ENCODE results near the gene ZNF423. TPM values are rescaled to one million over a fixed set of nuclear protein-coding genes. Genes with fewer than 3 reads are reported as not detected.

Gene ZNF423
- total and polyA plus RNA-seq, 2 donors, result 0.52 to 1.6 TPM

GRCh38 chr16:49486400-49486799, 369.5 kb downstream of the ZNF423 start:
- Histone ChIP-seq H3K27me3 (ENCODE audit: control insufficient read depth in 2 of 2, insufficient read depth in 1 of 2, low read length in 1 of 2) (peaks cover 0 to 7% of the 10 kb centered on the region in 2 donors), H3K36me3 (ENCODE audit: control insufficient read depth in 2 of 2, insufficient read depth in 2 of 2, low read length in 1 of 2) (no peaks in the 10 kb centered on the region), H3K4me3 (ENCODE audit: low read length in 2 of 2) (no peak overlapping the region), H3K27ac (ENCODE audit: low read depth in 1 of 2, low read length in 1 of 2) (no peak overlapping the region), H3K4me1 (ENCODE audit: control insufficient read depth in 2 of 2, insufficient read depth in 2 of 2, low read length in 2 of 2) (peaks cover 6 to 11% of the 10 kb centered on the region in 2 donors), H3K9me3 (ENCODE audit: control insufficient read depth in 2 of 2, insufficient read depth in 1 of 2, low read length in 1 of 2) (no peaks in the 10 kb centered on the region)
- 98% methylated on average over 2 of the region's 2 CpGs for WGBS
- DNase-seq (ENCODE audit: low read depth in 6 of 9, low spot score in 9 of 9), result no peak

GRCh38 chr16:49485663-49486062, 370.2 kb downstream of the ZNF423 start:
- Histone ChIP-seq H3K4me1 (ENCODE audit: control insufficient read depth in 2 of 2, insufficient read depth in 2 of 2, low read length in 2 of 2) (peaks cover 6 to 11% of the 10 kb centered on the region in 2 donors), H3K4me3 (ENCODE audit: low read length in 2 of 2) (no peak overlapping the region), H3K27ac (ENCODE audit: low read depth in 1 of 2, low read length in 1 of 2) (no peak overlapping the region), H3K9me3 (ENCODE audit: control insufficient read depth in 2 of 2, insufficient read depth in 1 of 2, low read length in 1 of 2) (no peaks in the 10 kb centered on the region), H3K36me3 (ENCODE audit: control insufficient read depth in 2 of 2, insufficient read depth in 2 of 2, low read length in 1 of 2) (no peaks in the 10 kb centered on the region), H3K27me3 (ENCODE audit: control insufficient read depth in 2 of 2, insufficient read depth in 1 of 2, low read length in 1 of 2) (peaks cover 0 to 7% of the 10 kb centered on the region in 2 donors)
- no peak for DNase-seq (ENCODE audit: low read depth in 6 of 9, low spot score in 9 of 9)

- no peak overlapping the region for H3K4me3 ChIP-seq (ENCODE audit: low read length in 2 of 2)
- 97% methylated on average over 8 of the region's 8 CpGs for WGBS
Measured at GRCh38 chr16:49484936-49485335, 371.0 kb downstream of the ZNF423 start.

DNA sequence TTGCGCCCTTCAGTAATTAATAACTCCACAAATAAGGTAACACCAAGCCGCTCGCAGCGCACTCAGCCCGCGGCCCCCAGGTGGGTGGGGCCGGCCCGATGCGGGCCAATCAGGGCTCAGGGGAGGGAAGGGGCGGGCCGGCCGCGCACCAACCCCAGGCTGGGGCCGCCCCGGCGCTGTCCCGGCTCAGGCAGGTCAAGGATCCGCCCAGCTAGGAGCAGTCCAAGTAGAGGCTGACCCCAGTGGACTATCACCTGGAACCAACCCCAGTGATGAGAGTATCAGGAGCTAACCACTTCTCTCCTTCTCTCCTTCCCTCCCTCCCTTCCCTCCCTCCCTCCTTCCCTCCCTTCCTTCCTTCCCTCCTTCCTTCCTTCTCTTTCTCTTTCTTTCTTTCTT, 371.5 kb downstream of the ZNF423 start:
- Histone ChIP-seq H3K27me3 (ENCODE audit: control insufficient read depth in 2 of 2, insufficient read depth in 1 of 2, low read length in 1 of 2) (peaks cover 0 to 7% of the 10 kb centered on the region in 2 donors), H3K4me1 (ENCODE audit: control insufficient read depth in 2 of 2, insufficient read depth in 2 of 2, low read length in 2 of 2) (peaks cover 6 to 11% of the 10 kb centered on the region in 2 donors), H3K9me3 (ENCODE audit: control insufficient read depth in 2 of 2, insufficient read depth in 1 of 2, low read length in 1 of 2) (no peaks in the 10 kb centered on the region), H3K4me3 (ENCODE audit: low read length in 2 of 2) (no peak overlapping the region), H3K36me3 (ENCODE audit: control insufficient read depth in 2 of 2, insufficient read depth in 2 of 2, low read length in 1 of 2) (no peaks in the 10 kb centered on the region), H3K27ac (ENCODE audit: low read depth in 1 of 2, low read length in 1 of 2) (no peak overlapping the region)
- peak in 2 of 9 donors; percentile 58 to 65 for DNase-seq (ENCODE audit: low read depth in 6 of 9, low spot score in 9 of 9)
- WGBS, result 7% methylated on average over 18 of the region's 18 CpGs

More at GRCh38 chr16:49484936-49485335, 371.0 kb downstream of the ZNF423 start:
- peaks cover 0 to 7% of the 10 kb centered on the region in 2 donors for H3K27me3 ChIP-seq (ENCODE audit: control insufficient read depth in 2 of 2, insufficient read depth in 1 of 2, low read length in 1 of 2)
- H3K27ac ChIP-seq (ENCODE audit: low read depth in 1 of 2, low read length in 1 of 2), result no peak overlapping the region
- DNase-seq (ENCODE audit: low read depth in 6 of 9, low spot score in 9 of 9), result no peak
- H3K9me3 ChIP-seq (ENCODE audit: control insufficient read depth in 2 of 2, insufficient read depth in 1 of 2, low read length in 1 of 2), result no peaks in the 10 kb centered on the region
- H3K36me3 ChIP-seq (ENCODE audit: control insufficient read depth in 2 of 2, insufficient read depth in 2 of 2, low read length in 1 of 2), result no peaks in the 10 kb centered on the region
- peaks cover 6 to 11% of the 10 kb centered on the region in 2 donors for H3K4me1 ChIP-seq (ENCODE audit: control insufficient read depth in 2 of 2, insufficient read depth in 2 of 2, low read length in 2 of 2)

- H3K9me3 ChIP-seq (ENCODE audit: control insufficient read depth in 2 of 2, insufficient read depth in 1 of 2, low read length in 1 of 2), result no peaks in the 10 kb centered on the region
- peaks cover 0 to 7% of the 10 kb centered on the region in 2 donors for H3K27me3 ChIP-seq (ENCODE audit: control insufficient read depth in 2 of 2, insufficient read depth in 1 of 2, low read length in 1 of 2)
- peaks cover 6 to 11% of the 10 kb centered on the region in 2 donors for H3K4me1 ChIP-seq (ENCODE audit: control insufficient read depth in 2 of 2, insufficient read depth in 2 of 2, low read length in 2 of 2)
- DNase-seq (ENCODE audit: low read depth in 6 of 9, low spot score in 9 of 9), result no peak
- WGBS, result 72% methylated on average over 22 of the region's 22 CpGs
- no peak overlapping the region for H3K27ac ChIP-seq (ENCODE audit: low read depth in 1 of 2, low read length in 1 of 2)
- no peak overlapping the region for H3K4me3 ChIP-seq (ENCODE audit: low read length in 2 of 2)
- no peaks in the 10 kb centered on the region for H3K36me3 ChIP-seq (ENCODE audit: control insufficient read depth in 2 of 2, insufficient read depth in 2 of 2, low read length in 1 of 2)
Measured at GRCh38 chr16:49483651-49484450, 372.1 kb downstream of the ZNF423 start.

DNA sequence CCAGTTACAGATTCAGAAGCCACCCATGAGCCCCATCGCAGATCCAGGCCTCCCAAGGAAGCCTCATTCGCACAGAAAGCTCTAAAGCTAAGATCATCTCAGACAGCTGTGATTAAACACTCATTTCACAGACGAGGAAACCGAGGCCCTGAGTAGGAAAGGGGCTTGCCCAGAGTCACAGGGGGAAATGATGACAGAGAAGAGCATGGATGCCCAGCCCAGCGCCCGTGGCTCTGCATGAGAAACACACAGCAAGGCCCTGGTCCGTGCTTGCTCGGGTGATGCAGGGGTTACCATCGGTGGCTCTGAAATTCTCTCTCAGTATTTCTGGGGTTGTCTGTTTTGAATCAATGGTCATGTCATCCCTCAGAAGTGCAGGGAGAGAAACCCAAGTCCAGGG, 372.7 kb downstream of the ZNF423 start:
- Histone ChIP-seq H3K9me3 (ENCODE audit: control insufficient read depth in 2 of 2, insufficient read depth in 1 of 2, low read length in 1 of 2) (no peaks in the 10 kb centered on the region), H3K27me3 (ENCODE audit: control insufficient read depth in 2 of 2, insufficient read depth in 1 of 2, low read length in 1 of 2) (peaks cover 0 to 7% of the 10 kb centered on the region in 2 donors), H3K36me3 (ENCODE audit: control insufficient read depth in 2 of 2, insufficient read depth in 2 of 2, low read length in 1 of 2) (no peaks in the 10 kb centered on the region), H3K4me3 (ENCODE audit: low read length in 2 of 2) (no peak overlapping the region), H3K4me1 (ENCODE audit: control insufficient read depth in 2 of 2, insufficient read depth in 2 of 2, low read length in 2 of 2) (peaks cover 6 to 11% of the 10 kb centered on the region in 2 donors), H3K27ac (ENCODE audit: low read depth in 1 of 2, low read length in 1 of 2) (no peak overlapping the region)
- 97% methylated on average over 9 of the region's 9 CpGs for WGBS
- DNase-seq (ENCODE audit: low read depth in 6 of 9, low spot score in 9 of 9), result no peak

GRCh38 chr16:49482690-49483089, 373.2 kb downstream of the ZNF423 start:
- peaks cover 0 to 7% of the 10 kb centered on the region in 2 donors for H3K27me3 ChIP-seq (ENCODE audit: control insufficient read depth in 2 of 2, insufficient read depth in 1 of 2, low read length in 1 of 2)
- H3K27ac ChIP-seq (ENCODE audit: low read depth in 1 of 2, low read length in 1 of 2), result no peak overlapping the region
- H3K4me3 ChIP-seq (ENCODE audit: low read length in 2 of 2), result no peak overlapping the region
- DNase-seq (ENCODE audit: low read depth in 6 of 9, low spot score in 9 of 9), result peak in 1 of 9 donors; percentile 36
- no peaks in the 10 kb centered on the region for H3K9me3 ChIP-seq (ENCODE audit: control insufficient read depth in 2 of 2, insufficient read depth in 1 of 2, low read length in 1 of 2)
- H3K36me3 ChIP-seq (ENCODE audit: control insufficient read depth in 2 of 2, insufficient read depth in 2 of 2, low read length in 1 of 2), result no peaks in the 10 kb centered on the region
- peaks cover 6 to 11% of the 10 kb centered on the region in 2 donors for H3K4me1 ChIP-seq (ENCODE audit: control insufficient read depth in 2 of 2, insufficient read depth in 2 of 2, low read length in 2 of 2)
- 24% methylated on average over 8 of the region's 8 CpGs for WGBS

DNA sequence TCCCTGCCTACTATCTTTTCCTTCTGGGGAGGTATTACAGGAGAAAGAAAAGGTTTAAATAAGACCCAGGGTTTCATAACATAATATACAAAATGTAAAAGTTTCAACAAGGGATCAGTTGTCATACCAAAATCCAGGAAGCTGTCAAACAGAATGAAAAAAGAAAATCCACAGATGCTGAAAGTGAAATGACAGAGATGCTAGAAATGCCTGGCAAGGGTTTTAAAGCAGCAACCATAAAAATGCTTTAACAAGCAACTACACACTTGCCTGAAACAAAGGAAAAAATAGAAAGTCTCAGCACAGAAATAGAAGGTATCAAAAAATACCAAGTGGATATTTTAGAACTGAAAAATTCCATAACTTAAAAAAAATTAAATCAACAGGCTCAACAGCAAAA, 377.3 kb downstream of the ZNF423 start:
- Histone ChIP-seq H3K4me1 (ENCODE audit: control insufficient read depth in 2 of 2, insufficient read depth in 2 of 2, low read length in 2 of 2) (peaks cover 6 to 8% of the 10 kb centered on the region in 2 donors), H3K4me3 (ENCODE audit: low read length in 2 of 2) (no peak overlapping the region), H3K36me3 (ENCODE audit: control insufficient read depth in 2 of 2, insufficient read depth in 2 of 2, low read length in 1 of 2) (no peaks in the 10 kb centered on the region), H3K27me3 (ENCODE audit: control insufficient read depth in 2 of 2, insufficient read depth in 1 of 2, low read length in 1 of 2) (peaks cover 0 to 2% of the 10 kb centered on the region in 2 donors), H3K9me3 (ENCODE audit: control insufficient read depth in 2 of 2, insufficient read depth in 1 of 2, low read length in 1 of 2) (no peaks in the 10 kb centered on the region), H3K27ac (ENCODE audit: low read depth in 1 of 2, low read length in 1 of 2) (no peak overlapping the region)
- DNase-seq (ENCODE audit: low read depth in 6 of 9, low spot score in 9 of 9), result no peak

DNA sequence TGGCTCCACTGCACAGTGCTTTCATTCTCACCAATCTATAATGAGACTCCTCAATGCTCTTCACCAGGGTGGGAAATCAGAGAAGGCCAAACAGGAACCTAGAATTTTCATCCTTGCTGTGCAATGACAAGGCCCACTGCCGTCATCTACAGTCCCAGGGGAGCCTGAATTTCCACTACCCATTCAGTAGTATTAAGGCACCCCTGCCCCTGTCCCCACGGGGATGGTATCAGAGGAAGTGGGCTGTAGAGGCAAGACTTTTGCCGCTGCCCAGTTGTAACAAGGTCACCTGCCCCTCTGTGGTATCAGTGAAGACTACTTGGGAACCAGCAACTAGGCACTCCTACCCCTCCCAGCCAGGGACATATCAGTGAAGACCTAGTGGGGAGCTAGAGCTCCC, 377.8 kb downstream of the ZNF423 start:
- no peaks in the 10 kb centered on the region for H3K36me3 ChIP-seq (ENCODE audit: control insufficient read depth in 2 of 2, insufficient read depth in 2 of 2, low read length in 1 of 2)
- H3K9me3 ChIP-seq (ENCODE audit: control insufficient read depth in 2 of 2, insufficient read depth in 1 of 2, low read length in 1 of 2), result no peaks in the 10 kb centered on the region
- no peak for DNase-seq (ENCODE audit: low read depth in 6 of 9, low spot score in 9 of 9)
- WGBS, result 94% methylated on average over 3 of the region's 3 CpGs
- peaks cover 0 to 1% of the 10 kb centered on the region in 2 donors for H3K27me3 ChIP-seq (ENCODE audit: control insufficient read depth in 2 of 2, insufficient read depth in 1 of 2, low read length in 1 of 2)
- H3K4me1 ChIP-seq (ENCODE audit: control insufficient read depth in 2 of 2, insufficient read depth in 2 of 2, low read length in 2 of 2), result peaks cover 6 to 7% of the 10 kb centered on the region in 2 donors
- no peak overlapping the region for H3K27ac ChIP-seq (ENCODE audit: low read depth in 1 of 2, low read length in 1 of 2)
- H3K4me3 ChIP-seq (ENCODE audit: low read length in 2 of 2), result no peak overlapping the region
